K562 (cell line): Measurements from ENCODE around the gene FOXO4. TPM values are rescaled to one million over a fixed set of nuclear protein-coding genes. Genes with fewer than 3 reads are reported as not detected.
A peak's percentile ranks its signal among the peaks of the same experiment; 100 is the strongest.

Experiments
- CTCFL ChIP-seq: IDR thresholded peaks from 2 replicates; pipeline ENCODE4 v1.6.1; 2011; ENCODE audit warnings: borderline replicate concordance, low read depth, mild to moderate bottlenecking, moderate library complexity, low read length; ENCODE audit not compliant: insufficient read depth, poor library complexity, severe bottlenecking
- DDX20 ChIP-seq: fragments of 450-650 bp; IDR thresholded peaks from 2 replicates; pipeline ENCODE4 v1.6.1; 2016; ENCODE audit warnings: missing genetic modification characterization, low read depth, mild to moderate bottlenecking, missing compliant biosample characterization, moderate library complexity
- ELF4 ChIP-seq: fragments of 450-650 bp; formaldehyde crosslinking; IDR thresholded peaks from 2 replicates; pipeline ENCODE4 v1.4.0; 2022; ENCODE audit warnings: missing genetic modification characterization
- HLTF ChIP-seq: fragments of 450-650 bp; IDR thresholded peaks from 2 replicates; pipeline ENCODE4 v1.6.1; 2016
- HMBOX1 ChIP-seq: sonication (generic); IDR thresholded peaks from 2 replicates; pipeline ENCODE4 v1.6.1; 2016
- HNRNPH1 ChIP-seq: fragments of 200-400 bp; formaldehyde crosslinking; optimal IDR thresholded peaks from 2 replicates; pipeline ENCODE3; 2017; ENCODE audit warnings: low read depth, mild to moderate bottlenecking, low read length, moderate library complexity
- ILK ChIP-seq: fragments of 450-650 bp; IDR thresholded peaks from 2 replicates; pipeline ENCODE4 v1.6.1; 2016; ENCODE audit warnings: missing genetic modification characterization, low read depth, mild to moderate bottlenecking, missing compliant biosample characterization, moderate library complexity, borderline replicate concordance
- KLF16 ChIP-seq: IDR thresholded peaks from 2 replicates; pipeline ENCODE4 v1.6.1; 2016; ENCODE audit warnings: antibody characterized with exemption
- MAZ ChIP-seq, 2 experiments: fragments of 450-650 bp in 1 of 2; sonication (generic) in 1 of 2; formaldehyde crosslinking; IDR thresholded peaks in 1 of 2; conservative IDR thresholded peaks in 1 of 2; 2 replicates each; pipeline versions ENCODE4 v1.4.0 to v1.5.0; 2020; ENCODE audit warnings: mild to moderate bottlenecking in 1 of 2, missing genetic modification reagents in 1 of 2
- NFE2 ChIP-seq: IDR thresholded peaks from 2 replicates; pipeline ENCODE4 v1.6.1; 2014; ENCODE audit warnings: antibody characterized with exemption, low read depth
- PHF8 ChIP-seq: fragments of 200-600 bp; sonication (generic); IDR thresholded peaks from 2 replicates; pipeline ENCODE4 v1.6.1; 2012; ENCODE audit warnings: mixed run types, mild to moderate bottlenecking, inconsistent platforms, low read length, moderate library complexity, borderline replicate concordance
- ZBTB33 ChIP-seq: sonication (generic); formaldehyde crosslinking; IDR thresholded peaks from 2 replicates; pipeline ENCODE4 v1.8.1; 2023; ENCODE audit warnings: mild to moderate bottlenecking, missing genetic modification reagents
- ZNF239 ChIP-seq: fragments of 250-450 bp; sonication (Bioruptor Pico); IDR thresholded peaks from 2 replicates; pipeline ENCODE4 v1.4.0; 2020; ENCODE audit warnings: mild to moderate bottlenecking
- ZNF740 ChIP-seq, 3 experiments: fragments of 200-800 bp in 1 of 3; sonication (Bioruptor generic) in 1 of 3; sonication (generic) in 1 of 3; formaldehyde crosslinking in 1 of 3; IDR thresholded peaks; 2 replicates each; pipeline versions ENCODE4 v1.6.1 to v1.8.0; 2016 to 2022; ENCODE audit warnings: mild to moderate bottlenecking in 2 of 3, missing compliant biosample characterization in 2 of 3, missing genetic modification characterization in 2 of 3, missing genetic modification reagents in 1 of 3
- polyA plus RNA-seq, 8 experiments: library from polyadenylated mRNA; depleted of rRNA in 4 of 8; stranded (reverse) in 5 of 8; unstranded in 3 of 8; fragments of >200 nt; fragmentation: Nextera tagmentation in 2 of 8; fragmentation: Illumina TruSeq in 1 of 8; extraction: Ambion mirVana in 2 of 8; extraction: Trizol in 1 of 8; gene quantifications; 2 replicates each; pipeline versions ENCODE4 v1.2.1 to v1.2.3, GENCODE V29; 2011 to 2014; ENCODE audit warnings: inconsistent platforms in 1 of 8, missing spikeins in 1 of 8
- total RNA-seq, 7 experiments: library from RNA; depleted of rRNA in 6 of 7; stranded (reverse); fragments of >200 nt in 6 of 7; fragmentation: Illumina TruSeq in 2 of 7; extraction: Trizol in 2 of 7; gene quantifications; 2 replicates each; pipeline versions ENCODE4 v1.2.1 to v1.2.3, GENCODE V29; 2011 to 2021; ENCODE audit warnings: low replicate concordance in 1 of 7

FOXO4 gene
- total and polyA plus RNA-seq, 9 of the 15 experiments (the other 6 are each of a cell fraction or from before 2014, with no cell fraction given) = 0.13 to 26.6 (median 8.5) TPM

GRCh38 chrX:71068044-71068918 is 27.4 kb upstream of the FOXO4 start, which contains the start of gene SNX12 (continued):
- no peak for TF ChIP-seq CTCFL
- TF ChIP-seq KLF16 = no peak
- TF ChIP-seq HMBOX1 = no peak
- no peak for TF ChIP-seq DDX20
- TF ChIP-seq PHF8 = peak; percentile 59; the same call in 1 of the 2 replicates
- no peak for TF ChIP-seq ELF4 (CRISPR knock-in tag)
- no peak for TF ChIP-seq NFE2
- no peak for TF ChIP-seq ZNF239 (CRISPR knock-in tag)
- TF ChIP-seq ZNF740 (CRISPR knock-in tag; IDR thresholded peaks at IDR 0.05) = no peak
- TF ChIP-seq ZNF740 (tag; IDR thresholded peaks at IDR 0.05) = no peak; a peak in 1 of 4 replicates
- peak; percentile 82; the same call in 1 of the 2 replicates for TF ChIP-seq ZBTB33 (CRISPR knock-in tag)
- no peak for TF ChIP-seq HNRNPH1
- TF ChIP-seq HLTF = no peak
- no peak for TF ChIP-seq ILK (tag)
- TF ChIP-seq MAZ (CRISPR knock-in tag; conservative IDR thresholded peaks at IDR 0.05 in 1 of 2, IDR thresholded peaks at IDR 0.05 in 1 of 2) = peak; percentile 53 to 60; a peak in 1 of 4 replicates
